ENCODE data around the gene ZNF184.

DNA sequence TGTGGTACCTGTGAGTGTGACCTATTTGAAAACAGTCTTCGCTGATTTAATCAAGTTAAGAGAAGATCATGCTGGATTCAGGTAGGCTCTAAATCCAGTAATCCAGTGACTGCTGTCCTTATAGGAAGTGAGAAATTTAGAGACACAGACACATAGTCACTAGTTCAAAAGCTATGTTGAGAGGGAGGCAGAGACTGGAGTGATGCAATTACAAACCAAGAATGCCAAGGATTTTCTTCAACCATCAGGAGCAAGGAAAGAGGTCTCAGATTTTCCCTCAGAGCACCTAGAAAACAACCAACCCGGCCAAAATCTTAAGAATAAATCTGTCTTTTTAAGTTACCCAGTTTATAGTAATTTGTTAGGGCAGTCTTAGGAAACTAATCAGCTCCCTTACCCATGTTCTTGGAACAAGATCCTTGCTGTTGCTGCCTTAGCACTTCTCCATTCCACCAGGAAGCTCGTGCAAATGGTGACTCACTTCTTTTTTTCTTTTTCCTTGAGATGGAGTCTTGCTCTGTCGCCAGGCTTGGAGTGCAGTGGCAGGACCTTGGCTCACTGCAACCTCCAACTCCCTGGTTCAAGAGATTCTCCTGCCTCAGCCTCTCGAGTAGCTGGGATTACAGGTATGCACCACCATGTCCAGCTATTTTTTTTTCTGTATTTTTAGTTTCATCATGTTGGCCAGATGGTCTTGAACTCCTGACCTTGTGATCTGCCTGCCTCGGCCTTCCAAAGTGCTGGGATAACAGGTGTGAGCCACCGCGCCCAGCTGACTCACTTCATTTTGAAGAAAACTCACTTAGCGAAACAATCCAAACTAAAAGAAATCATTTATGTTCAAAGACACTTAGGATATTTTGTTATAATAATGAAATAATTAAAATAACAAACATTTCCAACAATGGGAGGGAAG, 34.4 kb upstream of the ZNF184 start:
- TF ChIP-seq, protein P1, sequence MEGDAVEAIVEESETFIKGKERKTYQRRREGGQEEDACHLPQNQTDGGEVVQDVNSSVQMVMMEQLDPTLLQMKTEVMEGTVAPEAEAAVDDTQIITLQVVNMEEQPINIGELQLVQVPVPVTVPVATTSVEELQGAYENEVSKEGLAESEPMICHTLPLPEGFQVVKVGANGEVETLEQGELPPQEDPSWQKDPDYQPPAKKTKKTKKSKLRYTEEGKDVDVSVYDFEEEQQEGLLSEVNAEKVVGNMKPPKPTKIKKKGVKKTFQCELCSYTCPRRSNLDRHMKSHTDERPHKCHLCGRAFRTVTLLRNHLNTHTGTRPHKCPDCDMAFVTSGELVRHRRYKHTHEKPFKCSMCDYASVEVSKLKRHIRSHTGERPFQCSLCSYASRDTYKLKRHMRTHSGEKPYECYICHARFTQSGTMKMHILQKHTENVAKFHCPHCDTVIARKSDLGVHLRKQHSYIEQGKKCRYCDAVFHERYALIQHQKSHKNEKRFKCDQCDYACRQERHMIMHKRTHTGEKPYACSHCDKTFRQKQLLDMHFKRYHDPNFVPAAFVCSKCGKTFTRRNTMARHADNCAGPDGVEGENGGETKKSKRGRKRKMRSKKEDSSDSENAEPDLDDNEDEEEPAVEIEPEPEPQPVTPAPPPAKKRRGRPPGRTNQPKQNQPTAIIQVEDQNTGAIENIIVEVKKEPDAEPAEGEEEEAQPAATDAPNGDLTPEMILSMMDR (conservative IDR thresholded peaks at IDR 0.05), result no peak
- TF ChIP-seq EZH2 (IDR thresholded peaks at IDR 0.05; ENCODE audit: low read depth), result no peak

All from PC-9 (cell line).